Fibroblast of villous mesenchyme (primary cell): ENCODE measurements around the gene WHAMM. TPM values are rescaled to one million over a fixed set of nuclear protein-coding genes. Genes with fewer than 3 reads are reported as not detected.
A peak's percentile ranks its signal among the peaks of the same experiment; 100 is the strongest.

ENCODE experiments used
- DNase-seq: peaks from one replicate; pipeline ENCODE4 v3.0.0-alpha.2; 2010; ENCODE audit warnings: low read depth
- H3K4me3 ChIP-seq: 2 replicates; pipeline ENCODE4 v1.5.1; 2011; ENCODE audit warnings: low read depth, mild to moderate bottlenecking, low read length
- total RNA-seq: library from RNA; depleted of rRNA; stranded (reverse); fragments of >200 nt; gene quantifications from 2 replicates; pipeline ENCODE4 v1.2.3, GENCODE V29; 2012
- TF ChIP-seq, protein P1 (sequence below): IDR thresholded peaks from 2 replicates; pipeline ENCODE4 v1.5.1; 2012; ENCODE audit warnings: low read depth, mild to moderate bottlenecking, low read length; ENCODE audit not compliant: insufficient read depth

Gene WHAMM
- total RNA-seq, 1 donor = 7.8 TPM

DNA sequence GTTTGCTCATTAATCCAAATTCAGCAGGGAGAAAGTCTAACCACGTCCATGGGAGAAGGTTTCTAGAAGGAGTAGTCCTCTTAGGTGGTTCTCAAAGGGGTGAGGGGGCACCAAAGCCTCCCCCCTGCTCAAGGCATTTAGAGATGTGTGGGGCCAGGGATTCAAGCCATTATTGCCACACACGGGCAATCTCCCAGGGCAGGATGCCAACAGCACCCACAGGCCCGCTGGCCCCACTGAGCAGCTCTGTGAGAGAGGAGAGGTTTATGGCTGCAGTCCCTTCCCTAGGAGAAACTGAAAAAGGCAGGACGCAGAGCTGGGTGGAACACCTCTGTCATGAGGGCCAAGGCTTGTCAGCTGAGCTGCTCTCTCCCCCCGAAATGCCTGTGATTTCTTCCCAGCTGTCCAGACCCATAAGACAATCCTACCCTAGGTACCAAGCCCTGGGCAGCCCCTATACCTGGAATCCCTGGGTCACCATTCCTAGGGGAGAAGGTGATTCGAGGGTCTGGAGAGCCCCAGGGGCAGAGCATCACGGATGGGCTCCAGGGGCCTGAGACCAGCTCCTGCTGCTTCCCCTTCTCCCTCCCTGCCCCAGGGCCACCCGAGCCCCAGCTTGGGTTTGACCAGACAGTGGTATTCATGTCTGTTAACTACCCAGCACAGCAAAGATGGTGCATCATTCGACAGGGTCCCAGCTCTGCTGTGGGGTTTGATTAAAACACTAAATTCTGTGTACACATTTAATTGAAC is 39.0 kb downstream of the WHAMM start:
- TF ChIP-seq, protein P1, sequence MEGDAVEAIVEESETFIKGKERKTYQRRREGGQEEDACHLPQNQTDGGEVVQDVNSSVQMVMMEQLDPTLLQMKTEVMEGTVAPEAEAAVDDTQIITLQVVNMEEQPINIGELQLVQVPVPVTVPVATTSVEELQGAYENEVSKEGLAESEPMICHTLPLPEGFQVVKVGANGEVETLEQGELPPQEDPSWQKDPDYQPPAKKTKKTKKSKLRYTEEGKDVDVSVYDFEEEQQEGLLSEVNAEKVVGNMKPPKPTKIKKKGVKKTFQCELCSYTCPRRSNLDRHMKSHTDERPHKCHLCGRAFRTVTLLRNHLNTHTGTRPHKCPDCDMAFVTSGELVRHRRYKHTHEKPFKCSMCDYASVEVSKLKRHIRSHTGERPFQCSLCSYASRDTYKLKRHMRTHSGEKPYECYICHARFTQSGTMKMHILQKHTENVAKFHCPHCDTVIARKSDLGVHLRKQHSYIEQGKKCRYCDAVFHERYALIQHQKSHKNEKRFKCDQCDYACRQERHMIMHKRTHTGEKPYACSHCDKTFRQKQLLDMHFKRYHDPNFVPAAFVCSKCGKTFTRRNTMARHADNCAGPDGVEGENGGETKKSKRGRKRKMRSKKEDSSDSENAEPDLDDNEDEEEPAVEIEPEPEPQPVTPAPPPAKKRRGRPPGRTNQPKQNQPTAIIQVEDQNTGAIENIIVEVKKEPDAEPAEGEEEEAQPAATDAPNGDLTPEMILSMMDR = no peak
- H3K4me3 ChIP-seq = no peak overlapping the region

GRCh38 chr15:82849556-82850512 is 40.4 kb downstream of the WHAMM start:
- peak; percentile 82 for DNase-seq
- TF ChIP-seq, protein P1 = peak; percentile 77
- H3K4me3 ChIP-seq = no peak overlapping the region

More for the DNA sequence above, 39.0 kb downstream of the WHAMM start:
- DNase-seq = no peak

GRCh38 chr15:82850731-82851130 is 41.3 kb downstream of the WHAMM start:
- DNase-seq = no peak
- no peak overlapping the region for H3K4me3 ChIP-seq
- TF ChIP-seq, protein P1 = no peak

GRCh38 chr15:82851306-82851850 is 42.0 kb downstream of the WHAMM start:
- DNase-seq = no peak
- TF ChIP-seq, protein P1 = no peak
- H3K4me3 ChIP-seq = no peak overlapping the region

DNA sequence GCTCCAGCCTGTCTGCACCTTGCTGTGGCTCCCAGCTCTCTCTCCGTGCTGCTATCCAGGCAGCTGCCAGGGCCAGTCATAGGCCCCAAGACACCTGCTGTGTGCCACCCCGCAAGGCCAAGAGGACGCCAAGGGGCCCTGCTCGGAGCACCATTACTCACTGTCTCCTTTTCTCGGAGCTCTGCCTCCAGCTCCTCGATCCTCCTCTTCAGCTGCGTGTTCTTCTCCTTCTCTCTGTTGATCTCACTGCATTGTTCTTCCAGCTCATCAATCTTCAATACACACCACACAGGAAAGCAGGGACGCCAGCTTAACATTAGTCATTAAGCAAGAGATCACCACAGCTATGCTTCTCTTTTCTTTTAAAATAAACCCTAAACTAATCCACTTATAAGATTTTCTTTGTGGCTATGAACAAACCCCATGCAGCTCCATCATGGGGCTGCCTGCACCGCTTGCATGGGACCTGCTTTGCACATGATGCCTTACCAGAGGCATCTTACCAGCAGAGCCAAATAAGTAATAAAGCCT is 42.6 kb downstream of the WHAMM start:
- TF ChIP-seq, protein P1 = no peak
- DNase-seq = no peak
- no peak overlapping the region for H3K4me3 ChIP-seq

DNA sequence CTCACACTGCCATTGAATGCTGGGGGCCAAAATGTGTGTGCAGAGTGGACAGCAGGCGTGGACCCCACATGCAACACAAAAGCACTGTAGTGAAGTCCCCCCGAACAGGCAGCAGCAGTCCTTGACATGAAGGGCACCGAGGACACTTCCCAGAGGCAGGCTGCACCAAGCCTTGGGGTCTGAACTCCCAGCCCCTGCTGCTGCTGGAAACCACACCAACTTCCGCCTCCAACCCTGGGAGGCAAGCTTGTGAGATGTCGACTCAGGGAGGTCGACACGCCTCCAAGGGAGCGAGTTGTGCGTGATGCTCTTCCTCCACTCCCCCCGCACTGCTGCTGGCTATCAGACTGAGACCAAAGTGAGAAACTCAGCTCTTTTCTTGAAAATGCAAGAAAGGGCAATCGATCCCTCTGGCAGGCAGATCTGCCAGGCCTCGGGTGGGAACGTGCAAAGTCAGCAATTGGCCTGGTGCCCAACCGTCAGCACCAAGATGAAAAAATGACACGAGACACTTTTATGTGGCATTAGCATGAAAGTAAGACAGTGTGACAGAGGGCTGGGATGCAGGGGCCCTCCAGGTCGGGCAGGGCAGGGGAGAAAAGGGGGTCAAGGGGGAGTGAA is 43.6 kb downstream of the WHAMM start:
- TF ChIP-seq, protein P1 = no peak
- no peak for DNase-seq

More for the DNA sequence above, 43.6 kb downstream of the WHAMM start:
- no peak overlapping the region for H3K4me3 ChIP-seq
